IMR-90 (cell line): ENCODE results near the gene CTSF. TPM values are rescaled to one million over a fixed set of nuclear protein-coding genes. Genes with fewer than 3 reads are reported as not detected.
A peak's percentile ranks its signal among the peaks of the same experiment; 100 is the strongest.

Experiments used
- ATAC-seq: fragments of 200-7000 bp; cut with Tn5 transposase; 2 replicates; pipeline ENCODE4 v1.9.1; 2020; ENCODE audit warnings: low read depth, mild to moderate bottlenecking, moderate library complexity
- BruUV-seq: library from RNA; stranded (reverse); fragments of 400-500 nt; replicated peaks from 2 replicates; lab custom pipeline; 2021; lab: Mats Ljungman, UMichigan
- CTCF ChIA-PET: fragments of 300-600 bp; formaldehyde crosslinking; extraction: SDS; loops from one replicate; lab custom pipeline; 2021; ENCODE audit warnings: antibody characterized with exemption; lab: Yijun Ruan, JAX
- POLR2A ChIA-PET: fragments of 300-600 bp; sonication (Branson Sonifier 250); formaldehyde crosslinking; loops from one replicate; lab custom pipeline; 2022; ENCODE audit warnings: antibody characterized with exemption; ENCODE audit not compliant: unreplicated experiment; lab: Charles Lee
- DNase-seq: peaks from one replicate; pipeline ENCODE4 v3.0.0; 2013
- H2AFZ ChIP-seq: replicated peaks from 2 replicates; pipeline ENCODE3; 2013; ENCODE audit warnings: low read length, mild to moderate bottlenecking; ENCODE audit not compliant: poor library complexity
- H2AK5ac ChIP-seq: 2 replicates; pipeline ENCODE4 v1.6.1; 2013; ENCODE audit warnings: low read depth, low read length, inconsistent platforms
- H2AK9ac ChIP-seq: replicated peaks from 2 replicates; pipeline ENCODE3; 2013; ENCODE audit warnings: mild to moderate bottlenecking, low read depth, low read length, moderate library complexity; ENCODE audit not compliant: poor library complexity
- H2BK120ac ChIP-seq: 2 replicates; pipeline ENCODE4 v1.6.1; 2013; ENCODE audit warnings: low read depth, low read length, inconsistent platforms
- H2BK15ac ChIP-seq: 3 replicates; pipeline ENCODE4 v1.6.1; 2013; ENCODE audit warnings: low read depth, low read length, inconsistent platforms
- H2BK20ac ChIP-seq: 2 replicates; pipeline ENCODE4 v1.6.1; 2013; ENCODE audit warnings: low read depth, mild to moderate bottlenecking, inconsistent platforms, low read length, moderate library complexity
- H2BK5ac ChIP-seq: 2 replicates; pipeline ENCODE4 v1.6.1; 2013; ENCODE audit warnings: mild to moderate bottlenecking, low read depth, low read length, inconsistent platforms; ENCODE audit not compliant: poor library complexity, severe bottlenecking
- H3K14ac ChIP-seq: replicated peaks from 2 replicates; pipeline ENCODE4 v1.6.1; 2013; ENCODE audit warnings: low read depth, low read length, inconsistent platforms
- H3K18ac ChIP-seq: 2 replicates; pipeline ENCODE4 v1.6.1; 2013; ENCODE audit warnings: low read depth, low read length, control low read depth
- H3K23ac ChIP-seq: 2 replicates; pipeline ENCODE4 v1.6.1; 2013; ENCODE audit warnings: low read depth, low read length, inconsistent platforms
- H3K27ac ChIP-seq: 2 replicates; pipeline ENCODE4 v1.5.1; 2013; ENCODE audit warnings: mild to moderate bottlenecking, control low read depth, low read length; ENCODE audit not compliant: insufficient read depth
- H3K27me3 ChIP-seq: 2 replicates; pipeline ENCODE4 v1.6.1; 2013; ENCODE audit warnings: low read length; ENCODE audit not compliant: control insufficient read depth, insufficient read depth
- H3K36me3 ChIP-seq: 2 replicates; pipeline ENCODE4 v1.6.1; 2013; ENCODE audit warnings: low read length, mixed read lengths; ENCODE audit not compliant: control insufficient read depth, insufficient read depth
- H3K4ac ChIP-seq: 2 replicates; pipeline ENCODE4 v1.6.1; 2013; ENCODE audit warnings: low read depth, low read length, inconsistent platforms
- H3K4me1 ChIP-seq: 2 replicates; pipeline ENCODE4 v1.6.1; 2013; ENCODE audit warnings: low read length, mixed read lengths; ENCODE audit not compliant: control insufficient read depth, insufficient read depth
- H3K4me2 ChIP-seq: 2 replicates; pipeline ENCODE4 v1.6.1; 2013; ENCODE audit warnings: low read depth, mild to moderate bottlenecking, control low read depth, low read length, moderate library complexity
- H3K4me3 ChIP-seq: 2 replicates; pipeline ENCODE4 v1.5.1; 2013; ENCODE audit warnings: low read depth, mild to moderate bottlenecking, control low read depth, low read length, moderate library complexity; ENCODE audit not compliant: insufficient read depth
- H3K56ac ChIP-seq: 2 replicates; pipeline ENCODE4 v1.6.1; 2013; ENCODE audit warnings: low read length, inconsistent platforms; ENCODE audit not compliant: insufficient read depth; ENCODE audit errors: extremely low read depth
- H3K79me1 ChIP-seq, 2 experiments: 2 replicates each; pipeline ENCODE4 v1.6.1; 2013; ENCODE audit warnings: low read length in 2 of 2, inconsistent platforms in 1 of 2, low read depth in 1 of 2
- H3K9ac ChIP-seq: 2 replicates; pipeline ENCODE4 v1.6.1; 2013; ENCODE audit warnings: low read depth, low read length, control low read depth
- H3K9me1 ChIP-seq: 2 replicates; pipeline ENCODE4 v1.6.1; 2013; ENCODE audit warnings: low read length, inconsistent platforms; ENCODE audit not compliant: insufficient read depth
- H3K9me3 ChIP-seq: 2 replicates; pipeline ENCODE4 v1.6.1; 2013; ENCODE audit warnings: low read length; ENCODE audit not compliant: control insufficient read depth, insufficient read depth
- H4K20me1 ChIP-seq: 2 replicates; pipeline ENCODE4 v1.6.1; 2013; ENCODE audit warnings: low read length, inconsistent platforms; ENCODE audit not compliant: insufficient read depth
- H4K5ac ChIP-seq: 2 replicates; pipeline ENCODE4 v1.6.1; 2013; ENCODE audit warnings: mild to moderate bottlenecking, low read depth, low read length, control low read depth
- H4K8ac ChIP-seq, 2 experiments: 2 replicates each; pipeline ENCODE4 v1.6.1; 2013; ENCODE audit warnings: low read depth in 2 of 2, low read length in 2 of 2, control low read depth in 1 of 2, inconsistent platforms in 1 of 2
- H4K91ac ChIP-seq: 2 replicates; pipeline ENCODE4 v1.6.1; 2013; ENCODE audit warnings: low read depth, low read length, inconsistent platforms; ENCODE audit not compliant: insufficient read depth
- CTCF ChIP-seq: conservative IDR thresholded peaks from 2 replicates; pipeline ENCODE4 v1.5.1; 2012; ENCODE audit warnings: mild to moderate bottlenecking, low read depth, low read length, improper control_type of control experiment
- RAD21 ChIP-seq: IDR thresholded peaks from 2 replicates; pipeline ENCODE4 v1.6.1; 2012; ENCODE audit warnings: low read length, improper control_type of control experiment
- RCOR1 ChIP-seq: IDR thresholded peaks from 2 replicates; pipeline ENCODE4 v1.6.1; 2012; ENCODE audit warnings: mild to moderate bottlenecking, low read length, improper control_type of control experiment; ENCODE audit not compliant: insufficient replicate concordance
- WGBS, 2 experiments: methylation state at CpG; one replicate each; pipeline versions ENCODE4 v1.1.5 to v1.1.7; 2013; ENCODE audit warnings: missing lambda C conversion rate in 2 of 2; ENCODE audit not compliant: insufficient read length in 1 of 2; ENCODE audit errors: extremely low coverage in 2 of 2; 5-methylcytosine and 5-hydroxymethylcytosine counted together
- dilution Hi-C: fragments of 300-500 bp; cut with HindIII; formaldehyde crosslinking; loops from one replicate; pipeline ENCODE4 v1.14.3; 2018; ENCODE audit warnings: low sequenced_read_pairs; ENCODE audit not compliant: unreplicated experiment
- in situ Hi-C: fragments of 300-500 bp; cut with MboI; formaldehyde crosslinking; loops from 3 replicates; pipeline ENCODE4 v1.14.3; 2019; ENCODE audit warnings: low sequenced_read_pairs, inconsistent platforms, mixed read lengths
- intact Hi-C: fragments of 100-400 bp; cut with micrococcal nuclease; formaldehyde crosslinking; loops from 2 replicates; pipeline ENCODE4 v1.10.0; 2022
- polyA plus RNA-seq, 3 experiments: library from polyadenylated mRNA; depleted of rRNA; stranded (reverse); fragments of >200 nt; gene quantifications; 2 replicates each; pipeline ENCODE4 v1.2.3, GENCODE V29; 2012; ENCODE audit warnings: low replicate concordance in 1 of 3
- total RNA-seq: library from RNA; depleted of rRNA; stranded (reverse); fragments of >200 nt; gene quantifications from 2 replicates; pipeline ENCODE4 v1.2.3, GENCODE V29; 2012

CTSF gene
- total and polyA plus RNA-seq, 2 of the 4 experiments (the other 2 are of a cell fraction) = 4.1 to 16.0 TPM

- Histone ChIP-seq H3K23ac (no peak within 1 kb of the TSS), H2BK20ac (no peak within 1 kb of the TSS), H3K14ac (no peak within 1 kb of the TSS; the same call in 1 of the 2 replicates), H2AFZ (peak within 1 kb of the TSS; percentile 97), H3K9me1 (peaks cover 5% of the 10 kb centered on the region; the same call in 1 of the 2 replicates), H3K4me2 (peak within 1 kb of the TSS; percentile 86), H2AK5ac (no peak within 1 kb of the TSS), H3K79me1 (peaks cover 3 to 19% of the 10 kb centered on the region in 2 experiments; a peak in 2 of 4 replicates), H2BK120ac (no peak within 1 kb of the TSS), H4K8ac (peak within 1 kb of the TSS; percentile 72 to 84; a peak in 3 of 4 replicates), H3K4me3 (peak within 1 kb of the TSS; percentile 75), H4K91ac (peak within 1 kb of the TSS; percentile 32; the same call in 1 of the 2 replicates), H3K9ac (peak within 1 kb of the TSS; percentile 35), H3K9me3 (no peaks in the 10 kb centered on the region), H3K4me1 (peaks cover 6% of the 10 kb centered on the region), H4K20me1 (peaks cover 4% of the 10 kb centered on the region; the same call in 1 of the 2 replicates), H3K36me3 (peaks cover 11% of the 10 kb centered on the region; the same call in 1 of the 2 replicates), H3K27me3 (peaks cover 25% of the 10 kb centered on the region), H3K4ac (peak within 1 kb of the TSS; percentile 62; the same call in 1 of the 2 replicates), H3K27ac (no peak within 1 kb of the TSS; the same call in 1 of the 2 replicates), H3K56ac (no peak within 1 kb of the TSS), H2AK9ac (peak within 1 kb of the TSS; percentile 93), H4K5ac (peak within 1 kb of the TSS; percentile 8; the same call in 1 of the 2 replicates), H2BK15ac (no peak within 1 kb of the TSS), H2BK5ac (no peak within 1 kb of the TSS), H3K18ac (peak within 1 kb of the TSS; percentile 3; the same call in 1 of the 2 replicates)
- dilution Hi-C loops = no loop called here
- BruUV-seq = no TSS peak
- no peak for TF ChIP-seq CTCF
- peak; percentile 67 for TF ChIP-seq RCOR1
- no peak for TF ChIP-seq RAD21
- POLR2A ChIA-PET = interaction anchor here (0.5 kb wide), 1 partner anchor 80 kb away, joined by 3 read pairs; no protein-coding TSS in a partner anchor
- 1% methylated on average over 14 of the region's 37 CpGs; no CpG with 5 or more reads in 1 of the 2 experiments for WGBS, 2 experiments
- in situ Hi-C loops = no loop called here
- peak; percentile 2 for ATAC-seq
- intact Hi-C loops = loop anchor here (1.0 to 2.0 kb wide), 2 partner anchors 92 to 131 kb away; partner anchors contain the start of genes RBM4 and RBM4B
- DNase-seq = no peak
- CTCF ChIA-PET = interaction anchor here (0.5 to 1.3 kb wide), 2 partner anchors 12 to 132 kb away, joined by 3 to 7 read pairs; partner anchors contain the start of gene RBM4B
Observed at GRCh38 chr11:66546368-66546965, 21.9 kb downstream of the CTSF start, which contains the start of gene ACTN3. TSS of gene ACTN3 (plus strand) at chr11:66546903. CDS start at chr11:66546938, 35 bp downstream.
